Measurements from ENCODE around the gene CREG1. TPM values are rescaled to one million over a fixed set of nuclear protein-coding genes. Genes with fewer than 3 reads are reported as not detected.

The CREG1 gene
- total RNA-seq, 2 experiments from 2014 or later = 45.9 to 52.2 TPM

- Histone ChIP-seq H2AFZ (ENCODE audit: low read length) (peak overlapping the region; percentile 95), H3K9me2 (ENCODE audit: insufficient read depth, low read length) (no peaks in the 10 kb centered on the region), H3K4me3 (ENCODE audit: low read depth, low read length, poor library complexity, severe bottlenecking) (peak overlapping the region; percentile 29), H3K4me2 (ENCODE audit: low read length) (peak overlapping the region; percentile 74), H3K36me3 (ENCODE audit: insufficient read depth, low read length) (no peaks in the 10 kb centered on the region), H3K79me2 (ENCODE audit: insufficient read depth, low read depth, low read length) (no peaks in the 10 kb centered on the region), H4K20me1 (ENCODE audit: insufficient read depth, low read length) (no peaks in the 10 kb centered on the region), H3K27ac (ENCODE audit: low read depth, low read length, poor library complexity, severe bottlenecking) (peak overlapping the region; percentile 90), H3K9me3 (ENCODE audit: low read length) (no peaks in the 10 kb centered on the region), H3K4me1 (ENCODE audit: insufficient read depth, low read length, poor library complexity, severe bottlenecking) (peaks cover 58% of the 10 kb centered on the region)
- peak; percentile 53 for DNase-seq (ENCODE audit: low spot score)
- CTCF ChIA-PET (ENCODE audit: unreplicated experiment) = no interaction called here
- POLR2A ChIA-PET = interaction anchor here (0.8 to 3.9 kb wide), 6 partner anchors 13 to 69 kb away, joined by 3 to 30 read pairs (median 4); no protein-coding TSS in a partner anchor
- intact Hi-C loops (cut with micrococcal nuclease; ENCODE audit: unreplicated experiment) = no loop called here
- TF ChIP-seq CTCF (conservative IDR thresholded peaks at IDR 0.05; ENCODE audit: low read length) (no peak; the same call in 1 of the 2 replicates), EZH2phosphoT487 (IDR thresholded peaks at IDR 0.05; ENCODE audit: borderline replicate concordance, low read depth, low read length) (no peak)
- no TSS peak for BruUV-seq (replicated peaks)
These were observed 51.9 kb downstream of the CREG1 start for GRCh38 chr1:167501515-167502191.

- ChIA-PET CTCF (ENCODE audit: unreplicated experiment) (interaction anchor here (0.8 to 1.2 kb wide), 2 partner anchors 14 to 34 kb away, joined by 3 read pairs; no protein-coding TSS in a partner anchor), POLR2A (interaction anchor here (0.5 to 3.9 kb wide), 24 partner anchors 8 to 595 kb away, joined by 3 to 30 read pairs (median 4); partner anchors contain the start of genes CD247, DCAF6 and POU2F1)
- DNase-seq (ENCODE audit: low spot score) = peak; percentile 43
- BruUV-seq (replicated peaks) = TSS peak; percentile 91
- Histone ChIP-seq H3K4me3 (ENCODE audit: low read depth, low read length, poor library complexity, severe bottlenecking) (peak overlapping the region; percentile 37), H3K4me1 (ENCODE audit: insufficient read depth, low read length, poor library complexity, severe bottlenecking) (peaks cover 58% of the 10 kb centered on the region), H3K79me2 (ENCODE audit: insufficient read depth, low read depth, low read length) (no peaks in the 10 kb centered on the region), H3K9me3 (ENCODE audit: low read length) (no peaks in the 10 kb centered on the region), H3K4me2 (ENCODE audit: low read length) (peak overlapping the region; percentile 74), H2AFZ (ENCODE audit: low read length) (peak overlapping the region; percentile 58; the same call in 1 of the 2 replicates), H3K27ac (ENCODE audit: low read depth, low read length, poor library complexity, severe bottlenecking) (peak overlapping the region; percentile 90), H4K20me1 (ENCODE audit: insufficient read depth, low read length) (no peaks in the 10 kb centered on the region), H3K9me2 (ENCODE audit: insufficient read depth, low read length) (no peaks in the 10 kb centered on the region), H3K36me3 (ENCODE audit: insufficient read depth, low read length) (no peaks in the 10 kb centered on the region)
- intact Hi-C loops (cut with micrococcal nuclease; ENCODE audit: unreplicated experiment) = no loop called here
- TF ChIP-seq CTCF (conservative IDR thresholded peaks at IDR 0.05; ENCODE audit: low read length) (no peak), EZH2phosphoT487 (IDR thresholded peaks at IDR 0.05; ENCODE audit: borderline replicate concordance, low read depth, low read length) (no peak)
These were observed 53.2 kb downstream of the CREG1 start for GRCh38 chr1:167500283-167500860.
